ENCODE measurements around the gene ALPK3. TPM values are rescaled to one million over a fixed set of nuclear protein-coding genes. Genes with fewer than 3 reads are reported as not detected.

The ALPK3 gene
- total and polyA plus RNA-seq, 10 of the 15 experiments (the other 5 are each of a cell fraction or from before 2014, with no cell fraction given) = under 0.01 to 0.05 (median 0.02) TPM; not detected in 6

- Histone ChIP-seq H2AFZ (ENCODE audit: control insufficient read depth, low read depth, low read length) (no peak overlapping the region), H4K20me1 (ENCODE audit: control insufficient read depth, insufficient read depth) (no peaks in the 10 kb centered on the region), H3K27me3 (replicated peaks in 1 of 2; ENCODE audit: control insufficient read depth in 2 of 2, insufficient read depth in 2 of 2, low read length in 1 of 2) (no peaks in the 10 kb centered on the region; a peak in 1 of 4 replicates), H3K9me3 (replicated peaks; ENCODE audit: control insufficient read depth, insufficient read depth, low read length) (no peaks in the 10 kb centered on the region), H3K79me2 (ENCODE audit: control insufficient read depth, insufficient read depth, low read length) (no peaks in the 10 kb centered on the region), H3K4me1 (ENCODE audit: control insufficient read depth, insufficient read depth, low read length) (no peaks in the 10 kb centered on the region), H3K4me3 (no peak overlapping the region), H3K4me2 (ENCODE audit: control insufficient read depth, insufficient read depth) (no peak overlapping the region), H3K27ac (ENCODE audit: control insufficient read depth, insufficient read depth) (no peak overlapping the region), H3K9ac (ENCODE audit: control insufficient read depth, insufficient read depth, low read length) (no peak overlapping the region), H3K36me3 (ENCODE audit: control insufficient read depth in 2 of 2, insufficient read depth in 2 of 2, low read length in 1 of 2) (no peaks in the 10 kb centered on the region)
- TF ChIP-seq ZNF384 (IDR thresholded peaks at IDR 0.05; ENCODE audit: borderline replicate concordance, low read depth, low read length) (no peak), TAF1 (IDR thresholded peaks at IDR 0.05; ENCODE audit: borderline replicate concordance, low read depth, low read length) (no peak), HDAC6 (IDR thresholded peaks at IDR 0.05; ENCODE audit: unreplicated experiment) (no peak), ATF3 (IDR thresholded peaks at IDR 0.05; ENCODE audit: borderline replicate concordance, extremely low read depth, low read depth, low read length) (no peak), TCF7 (IDR thresholded peaks at IDR 0.05; ENCODE audit: borderline replicate concordance) (no peak), PAX5 (IDR thresholded peaks at IDR 0.05; ENCODE audit: borderline replicate concordance, low read depth, low read length) (no peak), RELB (IDR thresholded peaks at IDR 0.05; ENCODE audit: low read depth) (no peak), REST (IDR thresholded peaks at IDR 0.05; ENCODE audit: low read depth, low read length) (no peak)
- ChIA-PET RAD21 (ENCODE audit: unreplicated experiment) (interaction anchor here (0.5 to 2.4 kb wide), 4 partner anchors 9 to 232 kb away, joined by 3 to 10 read pairs (median 3); no protein-coding TSS in a partner anchor), CTCF (interaction anchor here (0.6 to 1.2 kb wide), 3 partner anchors 164 to 1107 kb away, joined by 3 to 4 read pairs (median 3); no protein-coding TSS in a partner anchor), POLR2A (interaction anchor here (0.5 kb wide), 1 partner anchor 175 kb away, joined by 3 read pairs; no protein-coding TSS in a partner anchor), SMC1A (ENCODE audit: uncharacterized antibody, unreplicated experiment) (interaction anchor here (0.6 to 1.2 kb wide), 5 partner anchors 9 to 255 kb away, joined by 3 to 4 read pairs (median 4); no protein-coding TSS in a partner anchor)
- FAIRE-seq (no peak), DNase-seq (ENCODE audit: low read depth, low spot score) (no peak), ATAC-seq (no peak)
- WGBS (ENCODE audit: insufficient coverage, insufficient replicate concordance, low lambda C conversion rate, missing lambda C conversion rate) = 25% methylated on average over 2 of the region's 2 CpGs
- in situ Hi-C loops (cut with MboI) = no loop called here
- no TSS peak for BruUV-seq (replicated peaks)
- intact Hi-C loops (cut with micrococcal nuclease; ENCODE audit: unreplicated experiment) = no loop called here
Observed at GRCh38 chr15:84819791-84820190, 2.6 kb downstream of the ALPK3 start.

Measured in GM12878 (cell line).